Osteocyte (in vitro differentiated cells): ENCODE measurements around the gene LRCH1. TPM values are rescaled to one million over a fixed set of nuclear protein-coding genes. Genes with fewer than 3 reads are reported as not detected.

Source experiments
- DNase-seq: peaks from one replicate; pipeline ENCODE4 v3.0.0; 2021; ENCODE audit warnings: mixed read lengths; ENCODE audit not compliant: unreplicated experiment; ENCODE audit errors: extremely low spot score
- H3K27ac Mint-ChIP-seq: one replicate; pipeline ENCODE4 v1.8.0; 2021; ENCODE audit warnings: mild to moderate bottlenecking, mixed read lengths; ENCODE audit not compliant: unreplicated experiment
- H3K27me3 Mint-ChIP-seq: one replicate; pipeline ENCODE4 v1.8.0; 2021; ENCODE audit warnings: mixed read lengths; ENCODE audit not compliant: unreplicated experiment
- H3K36me3 Mint-ChIP-seq: one replicate; pipeline ENCODE4 v1.8.0; 2021; ENCODE audit warnings: mixed read lengths; ENCODE audit not compliant: unreplicated experiment
- H3K4me1 Mint-ChIP-seq: one replicate; pipeline ENCODE4 v1.8.0; 2021; ENCODE audit warnings: mixed read lengths; ENCODE audit not compliant: unreplicated experiment
- H3K4me3 Mint-ChIP-seq: one replicate; pipeline ENCODE4 v1.8.0; 2021; ENCODE audit warnings: mild to moderate bottlenecking, moderate library complexity, mixed read lengths; ENCODE audit not compliant: unreplicated experiment
- H3K9me3 Mint-ChIP-seq: one replicate; pipeline ENCODE4 v1.8.0; 2021; ENCODE audit warnings: mixed read lengths; ENCODE audit not compliant: unreplicated experiment
- CTCF ChIP-seq: fragments of 200-600 bp; sonication (generic); IDR thresholded peaks from 2 replicates; pipeline ENCODE4 v1.5.0; 2021; ENCODE audit warnings: antibody characterized with exemption, mild to moderate bottlenecking, moderate library complexity
- total RNA-seq: library from RNA; stranded (reverse); gene quantifications from 2 replicates; pipeline ENCODE4 v1.2.1, GENCODE V29; 2021

Gene LRCH1
- total RNA-seq, 1 donor from 2014 or later = 13.9 TPM

DNA sequence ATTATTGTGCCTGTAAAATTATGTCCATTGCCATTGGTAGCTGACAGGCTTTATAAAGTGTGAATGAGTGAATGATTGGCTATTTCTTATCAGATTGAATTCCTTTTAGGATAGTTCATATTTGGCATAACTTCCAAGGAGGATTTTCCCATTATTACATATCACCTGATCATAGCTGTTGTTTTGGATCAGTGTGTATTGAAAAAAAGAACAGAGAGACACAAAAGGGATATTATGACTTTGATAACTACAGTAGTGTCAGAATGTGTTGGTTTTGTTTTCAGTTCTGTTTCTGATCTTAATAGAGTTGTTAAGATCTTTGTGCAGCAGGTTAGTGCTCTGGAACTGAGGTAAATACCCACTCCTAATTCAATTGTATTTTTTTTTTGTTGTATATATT is 103.8 kb downstream of the LRCH1 start:
- H3K27ac Mint-ChIP-seq = no peak overlapping the region
- no peaks in the 10 kb centered on the region for H3K9me3 Mint-ChIP-seq
- no peak for TF ChIP-seq CTCF
- peaks cover 39% of the 10 kb centered on the region for H3K4me1 Mint-ChIP-seq
- no peaks in the 10 kb centered on the region for H3K27me3 Mint-ChIP-seq
- no peak overlapping the region for H3K4me3 Mint-ChIP-seq
- H3K36me3 Mint-ChIP-seq = peaks cover 4% of the 10 kb centered on the region
- DNase-seq = no peak

- DNase-seq = no peak
- peaks cover 38% of the 10 kb centered on the region for H3K4me1 Mint-ChIP-seq
- H3K4me3 Mint-ChIP-seq = no peak overlapping the region
- no peak for TF ChIP-seq CTCF
- no peaks in the 10 kb centered on the region for H3K36me3 Mint-ChIP-seq
- H3K27ac Mint-ChIP-seq = no peak overlapping the region
- H3K9me3 Mint-ChIP-seq = no peaks in the 10 kb centered on the region
- H3K27me3 Mint-ChIP-seq = no peaks in the 10 kb centered on the region
These were observed 106.6 kb downstream of the LRCH1 start for GRCh38 chr13:46659413-46660065.

DNA sequence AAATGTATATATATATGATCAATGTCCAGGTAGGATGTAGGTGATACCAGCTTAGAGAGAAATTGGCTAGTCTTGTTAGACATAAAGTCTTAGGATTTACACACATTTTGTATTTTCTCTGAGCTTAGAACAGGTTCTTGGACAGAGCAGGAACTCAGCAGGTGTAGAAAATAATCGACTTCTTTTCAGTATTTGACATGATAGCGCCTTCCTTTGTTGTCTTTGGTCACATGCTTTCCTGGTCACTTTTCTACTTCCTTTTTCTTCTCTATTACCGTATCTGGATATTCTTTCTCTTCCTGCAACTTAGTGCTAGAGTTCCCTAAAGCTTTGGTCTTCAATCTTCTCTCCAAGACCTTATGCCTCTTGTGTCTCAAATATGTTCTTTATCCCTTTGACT is 107.4 kb downstream of the LRCH1 start:
- Mint-ChIP-seq H3K36me3 (no peaks in the 10 kb centered on the region), H3K4me1 (peaks cover 37% of the 10 kb centered on the region), H3K27ac (no peak overlapping the region), H3K4me3 (no peak overlapping the region), H3K27me3 (no peaks in the 10 kb centered on the region), H3K9me3 (no peaks in the 10 kb centered on the region)
- TF ChIP-seq CTCF = no peak
- no peak for DNase-seq

DNA sequence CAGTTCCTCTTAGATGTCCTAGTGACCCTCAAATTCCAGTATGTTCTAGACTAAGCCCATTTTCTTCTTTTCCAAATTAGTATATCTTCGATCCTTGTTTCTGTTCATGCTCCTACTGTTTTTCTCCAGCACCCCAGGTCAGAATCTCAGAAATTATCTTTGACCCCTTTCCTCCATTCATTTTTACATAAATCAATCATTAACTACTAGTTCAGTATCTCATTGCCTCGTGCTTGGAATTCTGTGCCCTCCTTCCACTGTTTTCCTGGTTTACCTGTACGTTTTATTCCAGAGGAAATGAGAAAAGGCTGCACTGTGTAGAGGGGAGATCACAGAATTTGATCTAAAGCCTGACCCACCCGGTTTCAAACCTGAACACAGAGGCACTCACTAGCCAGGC is 107.9 kb downstream of the LRCH1 start:
- Mint-ChIP-seq H3K9me3 (no peaks in the 10 kb centered on the region), H3K4me3 (no peak overlapping the region), H3K4me1 (peaks cover 37% of the 10 kb centered on the region), H3K27ac (no peak overlapping the region), H3K36me3 (no peaks in the 10 kb centered on the region), H3K27me3 (no peaks in the 10 kb centered on the region)
- no peak for DNase-seq
- TF ChIP-seq CTCF = no peak

GRCh38 chr13:46662690-46663089 is 109.7 kb downstream of the LRCH1 start:
- Mint-ChIP-seq H3K9me3 (no peaks in the 10 kb centered on the region), H3K36me3 (no peaks in the 10 kb centered on the region), H3K27ac (no peak overlapping the region), H3K27me3 (no peaks in the 10 kb centered on the region), H3K4me1 (peaks cover 43% of the 10 kb centered on the region), H3K4me3 (no peak overlapping the region)
- no peak for DNase-seq
- TF ChIP-seq CTCF = no peak
